B cell (primary cell): ENCODE measurements around the gene SLC44A4. TPM values are rescaled to one million over a fixed set of nuclear protein-coding genes. Genes with fewer than 3 reads are reported as not detected.

ENCODE experiments used
- ATAC-seq: fragments of 200-7000 bp; cut with Tn5 transposase; one replicate; pipeline ENCODE4 v1.10.0; 2021; ENCODE audit warnings: low read depth, mild to moderate bottlenecking, moderate number of reproducible peaks, moderate library complexity
- CTCF ChIA-PET: fragments of 350-600 bp; sonication (Branson Sonifier 250); formaldehyde crosslinking; loops from one replicate; lab custom pipeline; 2021; ENCODE audit warnings: antibody characterized with exemption, inconsistent platforms; lab: Charles Lee
- POLR2A ChIA-PET: fragments of 350-600 bp; sonication (Branson Sonifier 250); formaldehyde crosslinking; loops from one replicate; lab custom pipeline; 2021; ENCODE audit warnings: antibody characterized with exemption; lab: Charles Lee
- DNase-seq: peaks from one replicate; pipeline ENCODE4 v3.0.0; 2013
- H2AFZ ChIP-seq: 2 replicates; pipeline ENCODE4 v1.6.1; 2012; ENCODE audit warnings: mild to moderate bottlenecking, low read depth, low read length; ENCODE audit not compliant: insufficient read depth, poor library complexity, severe bottlenecking
- H3K27ac ChIP-seq, 2 donors: 1 replicate in 1 of 2; 2 replicates in 1 of 2; pipeline ENCODE4 v1.5.1; 2012 to 2013; ENCODE audit warnings: low read length in 2 of 2, mild to moderate bottlenecking in 2 of 2, moderate library complexity in 1 of 2
- H3K27me3 ChIP-seq, 4 experiments: fragments of 200-600 bp in 1 of 4; sonication (generic) in 1 of 4; replicated peaks in 1 of 4; 1 replicate in 2 of 4; 2 replicates in 2 of 4; pipeline versions ENCODE4 v1.6.1 to v1.7.0; 2013 to 2016; ENCODE audit warnings: low read length in 3 of 4, mild to moderate bottlenecking in 2 of 4, mixed read lengths in 1 of 4, moderate library complexity in 1 of 4; ENCODE audit not compliant: insufficient read depth in 4 of 4, control insufficient read depth in 3 of 4; ENCODE audit errors: control extremely low read depth in 1 of 4
- H3K36me3 ChIP-seq, 2 experiments: replicated peaks in 1 of 2; 1 replicate in 1 of 2; 2 replicates in 1 of 2; pipeline versions ENCODE4 v1.6.1 to v1.7.1; 2013; ENCODE audit warnings: low read length in 1 of 2; ENCODE audit not compliant: insufficient read depth in 2 of 2, control insufficient read depth in 1 of 2; ENCODE audit errors: control extremely low read depth in 1 of 2, extremely low read depth in 1 of 2
- H3K4me1 ChIP-seq, 2 donors: fragments of 200-600 bp in 1 of 2; sonication (generic) in 1 of 2; 1 replicate in 1 of 2; 2 replicates in 1 of 2; pipeline versions ENCODE4 v1.5.1 to v1.6.1; 2013 to 2017; ENCODE audit warnings: low read length in 2 of 2; ENCODE audit not compliant: control insufficient read depth in 2 of 2, insufficient read depth in 2 of 2
- H3K4me2 ChIP-seq: replicated peaks from 2 replicates; pipeline ENCODE3; 2012; ENCODE audit warnings: mild to moderate bottlenecking, low read depth, low read length; ENCODE audit not compliant: poor library complexity, severe bottlenecking
- H3K4me3 ChIP-seq, 5 experiments: fragments of 200-600 bp in 1 of 5; sonication (generic) in 1 of 5; 1 replicate in 3 of 5; 2 replicates in 2 of 5; pipeline versions ENCODE4 v1.5.1 to v1.7.0; 2011 to 2016; ENCODE audit warnings: low read length in 4 of 5, mild to moderate bottlenecking in 4 of 5, low read depth in 2 of 5, control low read depth in 1 of 5, moderate library complexity in 1 of 5; ENCODE audit not compliant: insufficient read depth in 1 of 5; ENCODE audit errors: control extremely low read depth in 1 of 5, extremely low read depth in 1 of 5
- H3K79me2 ChIP-seq: fragments of 200-600 bp; sonication (generic); one replicate; pipeline ENCODE4 v1.6.0; 2016; ENCODE audit warnings: low read length; ENCODE audit not compliant: control insufficient read depth, insufficient read depth
- H3K9ac ChIP-seq: fragments of 200-600 bp; sonication (generic); 2 replicates; pipeline ENCODE4 v1.6.1; 2017; ENCODE audit warnings: mild to moderate bottlenecking, low read length, moderate library complexity
- H3K9me3 ChIP-seq, 3 donors: one replicate each; pipeline versions ENCODE4 v1.6.1 to v1.7.1; 2013; ENCODE audit warnings: low read length in 2 of 3; ENCODE audit not compliant: control insufficient read depth in 2 of 3, insufficient read depth in 1 of 3; ENCODE audit errors: control extremely low read depth in 1 of 3
- H4K20me1 ChIP-seq: 2 replicates; pipeline ENCODE4 v1.6.0; 2012; ENCODE audit warnings: mild to moderate bottlenecking, low read length; ENCODE audit not compliant: insufficient read depth, control insufficient read depth, poor library complexity, severe bottlenecking
- H3K27ac Mint-ChIP-seq: one replicate; pipeline ENCODE4 v1.8.0; 2021; ENCODE audit warnings: mixed read lengths
- H3K27me3 Mint-ChIP-seq: one replicate; pipeline ENCODE4 v1.8.0; 2021; ENCODE audit warnings: mixed read lengths
- H3K4me1 Mint-ChIP-seq: one replicate; pipeline ENCODE4 v1.8.0; 2021; ENCODE audit warnings: mixed read lengths
- H3K4me3 Mint-ChIP-seq: one replicate; pipeline ENCODE4 v1.8.0; 2021; ENCODE audit warnings: mixed read lengths
- H3K9me3 Mint-ChIP-seq: one replicate; pipeline ENCODE4 v1.8.0; 2022; ENCODE audit warnings: mixed read lengths; ENCODE audit not compliant: insufficient read depth
- EZH2 ChIP-seq: IDR thresholded peaks from 2 replicates; pipeline ENCODE4 v1.6.1; 2012; ENCODE audit warnings: borderline replicate concordance, low read depth, mild to moderate bottlenecking, moderate library complexity, low read length; ENCODE audit not compliant: insufficient read depth, poor library complexity, severe bottlenecking
- WGBS: methylation state at CpG from one replicate; pipeline ENCODE4 v1.1.5; 2013; ENCODE audit warnings: missing lambda C conversion rate; ENCODE audit not compliant: insufficient coverage; 5-methylcytosine and 5-hydroxymethylcytosine counted together
- intact Hi-C: fragments of 100-400 bp; cut with micrococcal nuclease; formaldehyde crosslinking; loops from one replicate; pipeline ENCODE4 v1.10.0; 2022
- polyA plus RNA-seq: library from polyadenylated mRNA; depleted of rRNA; stranded (reverse); fragments of >200 nt; gene quantifications from 2 replicates; pipeline ENCODE4 v1.2.3, GENCODE V29; 2012
- total RNA-seq, 2 donors: library from RNA; stranded (reverse); fragments of 120-200 nt in 1 of 2; gene quantifications; 1 replicate in 1 of 2; 2 replicates in 1 of 2; pipeline versions ENCODE4 v1.2.3 to v1.2.4, GENCODE V29; 2013 to 2022
- TF ChIP-seq, protein P1 (sequence below): fragments of 200-600 bp; IDR thresholded peaks from one replicate; pipeline ENCODE4 v1.8.0; 2022; ENCODE audit warnings: antibody characterized with exemption, mild to moderate bottlenecking

Gene SLC44A4
- total and polyA plus RNA-seq, 2 donors (not counting 1 experiment from before 2014, with no cell fraction given), result not detected

DNA sequence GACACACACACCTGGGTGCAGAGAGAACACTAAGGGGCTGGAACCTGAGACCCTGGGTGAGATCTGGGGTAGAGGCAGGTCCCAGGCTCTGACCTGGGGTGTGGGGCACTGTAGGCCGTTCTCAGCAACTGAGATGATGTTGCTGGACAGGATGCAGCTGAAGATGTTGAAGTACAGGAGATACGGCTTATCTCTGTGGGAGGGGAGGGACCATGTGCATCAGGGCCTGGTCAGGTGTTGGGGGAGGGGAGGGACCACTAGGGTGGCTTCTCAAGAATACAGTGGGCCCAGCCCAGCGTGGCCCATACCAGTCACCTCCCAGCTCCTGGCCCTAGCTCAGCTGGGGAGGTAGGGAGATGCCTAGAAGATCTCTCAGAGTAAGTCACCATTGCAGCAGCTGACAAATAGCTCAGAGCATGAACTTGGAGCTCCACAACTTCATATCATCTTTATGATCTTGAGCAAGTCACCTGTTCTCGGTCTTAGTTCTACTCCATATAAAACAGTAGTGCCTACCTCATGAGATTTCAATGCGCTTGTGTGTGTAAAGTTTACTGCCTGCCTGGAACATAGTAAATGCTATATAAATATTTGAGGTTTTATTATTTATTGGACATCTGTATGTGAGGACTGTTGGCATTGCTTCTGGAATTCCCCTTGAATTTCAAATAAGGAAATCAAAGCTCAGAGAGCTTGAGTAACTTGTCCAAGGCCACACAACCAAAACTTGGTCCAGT is 3.8 kb downstream of the SLC44A4 start:
- intact Hi-C loops, result no loop called here
- peaks cover 0 to 6% of the 10 kb centered on the region in 2 experiments for H3K36me3 ChIP-seq
- Mint-ChIP-seq H3K4me1 (no peaks in the 10 kb centered on the region), H3K27me3 (peaks cover 4% of the 10 kb centered on the region), H3K9me3 (no peaks in the 10 kb centered on the region), H3K4me3 (no peak overlapping the region), H3K27ac (no peak overlapping the region)
- ChIA-PET POLR2A (interaction anchor here (0.6 kb wide), 1 partner anchor 804 kb away, joined by 6 read pairs; no protein-coding TSS in a partner anchor), CTCF (interaction anchor here (1.0 kb wide), 1 partner anchor 14 kb away, joined by 3 read pairs; no protein-coding TSS in a partner anchor)
- no peak overlapping the region for H3K4me2 ChIP-seq
- H3K9ac ChIP-seq, result no peak overlapping the region
- H3K4me3 ChIP-seq, result no peak overlapping the region
- H3K9me3 ChIP-seq, result no peaks in the 10 kb centered on the region
- H3K27ac ChIP-seq, result no peak overlapping the region
- 65% methylated on average over 3 of the region's 5 CpGs for WGBS
- H3K27me3 ChIP-seq, result no peaks in the 10 kb centered on the region
- no peak overlapping the region for H2AFZ ChIP-seq
- H3K4me1 ChIP-seq, result no peaks in the 10 kb centered on the region
- ATAC-seq, result no peak
- TF ChIP-seq, protein P1, sequence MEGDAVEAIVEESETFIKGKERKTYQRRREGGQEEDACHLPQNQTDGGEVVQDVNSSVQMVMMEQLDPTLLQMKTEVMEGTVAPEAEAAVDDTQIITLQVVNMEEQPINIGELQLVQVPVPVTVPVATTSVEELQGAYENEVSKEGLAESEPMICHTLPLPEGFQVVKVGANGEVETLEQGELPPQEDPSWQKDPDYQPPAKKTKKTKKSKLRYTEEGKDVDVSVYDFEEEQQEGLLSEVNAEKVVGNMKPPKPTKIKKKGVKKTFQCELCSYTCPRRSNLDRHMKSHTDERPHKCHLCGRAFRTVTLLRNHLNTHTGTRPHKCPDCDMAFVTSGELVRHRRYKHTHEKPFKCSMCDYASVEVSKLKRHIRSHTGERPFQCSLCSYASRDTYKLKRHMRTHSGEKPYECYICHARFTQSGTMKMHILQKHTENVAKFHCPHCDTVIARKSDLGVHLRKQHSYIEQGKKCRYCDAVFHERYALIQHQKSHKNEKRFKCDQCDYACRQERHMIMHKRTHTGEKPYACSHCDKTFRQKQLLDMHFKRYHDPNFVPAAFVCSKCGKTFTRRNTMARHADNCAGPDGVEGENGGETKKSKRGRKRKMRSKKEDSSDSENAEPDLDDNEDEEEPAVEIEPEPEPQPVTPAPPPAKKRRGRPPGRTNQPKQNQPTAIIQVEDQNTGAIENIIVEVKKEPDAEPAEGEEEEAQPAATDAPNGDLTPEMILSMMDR, result no peak
- no peak for TF ChIP-seq EZH2
- H3K79me2 ChIP-seq, result no peaks in the 10 kb centered on the region
- H4K20me1 ChIP-seq, result no peaks in the 10 kb centered on the region
- DNase-seq, result no peak

DNA sequence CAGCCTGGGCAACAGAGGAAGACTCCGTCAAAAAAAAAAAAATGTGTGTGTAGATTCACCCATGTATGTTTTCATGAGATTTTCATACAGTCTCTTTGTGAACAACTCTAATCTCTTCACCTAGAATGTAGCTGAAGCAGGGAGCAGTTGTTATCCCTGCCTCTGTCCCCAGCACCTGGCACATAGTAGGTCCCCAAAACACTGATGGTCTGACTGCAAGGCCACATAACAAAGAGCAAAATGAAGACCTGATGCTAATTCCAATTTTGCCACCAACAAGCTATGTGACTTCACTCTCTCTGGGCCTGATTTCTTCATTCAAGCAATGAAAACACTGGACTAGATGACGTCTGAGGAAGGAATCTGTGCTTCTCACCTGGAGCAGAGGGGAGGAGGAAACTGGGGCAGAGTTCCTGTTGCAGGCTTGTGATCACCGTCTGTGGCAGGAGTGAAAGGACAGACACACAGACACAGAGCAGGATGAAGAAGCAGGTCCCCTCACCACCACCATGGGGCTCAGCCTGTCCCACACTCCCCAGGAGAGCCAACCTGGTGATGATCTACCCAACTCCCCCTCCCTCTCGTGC is 4.6 kb downstream of the SLC44A4 start:
- H3K4me3 ChIP-seq, result no peak overlapping the region
- H3K27ac ChIP-seq, result no peak overlapping the region
- H2AFZ ChIP-seq, result no peak overlapping the region
- DNase-seq (no peak), ATAC-seq (no peak)
- H3K27me3 Mint-ChIP-seq, result peaks cover 4% of the 10 kb centered on the region
- POLR2A ChIA-PET, result interaction anchor here (0.6 to 0.7 kb wide), 2 partner anchors 9 to 805 kb away, joined by 3 to 6 read pairs; no protein-coding TSS in a partner anchor
- H3K9me3 Mint-ChIP-seq, result no peaks in the 10 kb centered on the region
- no peak overlapping the region for H3K4me2 ChIP-seq
- CTCF ChIA-PET, result interaction anchor here (1.0 kb wide), 1 partner anchor 43 kb away, joined by 3 read pairs; no protein-coding TSS in a partner anchor
- TF ChIP-seq, protein P1, result no peak
- no peaks in the 10 kb centered on the region for H3K4me1 Mint-ChIP-seq
- H3K36me3 ChIP-seq, result no peaks in the 10 kb centered on the region
- H3K9me3 ChIP-seq, result no peaks in the 10 kb centered on the region
- H3K27me3 ChIP-seq, result no peaks in the 10 kb centered on the region
- H3K4me3 Mint-ChIP-seq, result no peak overlapping the region
- no peaks in the 10 kb centered on the region for H3K79me2 ChIP-seq
- no peaks in the 10 kb centered on the region for H4K20me1 ChIP-seq
- no peak overlapping the region for H3K27ac Mint-ChIP-seq
- intact Hi-C loops, result no loop called here
- H3K4me1 ChIP-seq, result no peaks in the 10 kb centered on the region
- WGBS, result 58% methylated on average over 2 of the region's 4 CpGs
- H3K9ac ChIP-seq, result no peak overlapping the region
